ENCODE results near the gene TENT4B. TPM values are rescaled to one million over a fixed set of nuclear protein-coding genes. Genes with fewer than 3 reads are reported as not detected.

TENT4B gene
- total RNA-seq, 1 experiment from 2014 or later, result 13.0 TPM

DNA sequence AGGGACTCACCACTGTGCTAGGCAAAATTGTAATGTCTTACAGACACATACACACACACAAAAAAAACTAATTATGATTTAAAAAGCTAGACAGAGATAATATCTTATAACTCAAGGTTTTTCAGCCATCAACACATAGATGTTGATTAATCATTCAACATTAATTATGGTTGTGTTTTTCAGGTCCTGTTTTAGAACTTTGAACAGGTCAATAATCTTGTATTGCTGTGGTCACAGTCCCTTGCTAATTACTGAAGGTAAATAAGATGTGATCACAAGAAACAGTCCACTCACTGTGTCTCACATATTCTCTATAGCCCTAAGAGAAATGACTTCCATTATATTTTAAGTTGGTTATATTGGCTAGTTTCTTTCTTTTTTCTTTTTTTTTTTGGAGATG, 32.4 kb upstream of the TENT4B start:
- no peak overlapping the region for H2BK120ac ChIP-seq (ENCODE audit: low read depth, low read length, poor library complexity, severe bottlenecking)
- no peak overlapping the region for H2BK20ac ChIP-seq (ENCODE audit: low read depth, low read length, poor library complexity, severe bottlenecking)
- H3K4me3 Mint-ChIP-seq, result no peak overlapping the region
- H3K9ac ChIP-seq (ENCODE audit: extremely low read depth, insufficient read length, low read length), result no peak overlapping the region
- H3K4me2 ChIP-seq (ENCODE audit: insufficient read depth, insufficient read length, low read length), result no peak overlapping the region
- no peak overlapping the region for H3K4ac ChIP-seq (ENCODE audit: low read depth, low read length)
- no peak overlapping the region for H4K91ac ChIP-seq (ENCODE audit: insufficient read length, low read depth, low read length)
- no peak overlapping the region for H3K18ac ChIP-seq (ENCODE audit: insufficient read length, low read depth, low read length)
- H2AFZ ChIP-seq (ENCODE audit: low read length), result no peak overlapping the region
- H4K5ac ChIP-seq (ENCODE audit: insufficient read length, low read depth, low read length), result no peak overlapping the region
- no peaks in the 10 kb centered on the region for H3K79me1 ChIP-seq (ENCODE audit: insufficient read depth, low read depth, low read length, poor library complexity, severe bottlenecking)
- H3K9me3 Mint-ChIP-seq, result no peaks in the 10 kb centered on the region
- no peak overlapping the region for H2AK5ac ChIP-seq (ENCODE audit: insufficient read length, low read length)
- TF ChIP-seq, protein P1, sequence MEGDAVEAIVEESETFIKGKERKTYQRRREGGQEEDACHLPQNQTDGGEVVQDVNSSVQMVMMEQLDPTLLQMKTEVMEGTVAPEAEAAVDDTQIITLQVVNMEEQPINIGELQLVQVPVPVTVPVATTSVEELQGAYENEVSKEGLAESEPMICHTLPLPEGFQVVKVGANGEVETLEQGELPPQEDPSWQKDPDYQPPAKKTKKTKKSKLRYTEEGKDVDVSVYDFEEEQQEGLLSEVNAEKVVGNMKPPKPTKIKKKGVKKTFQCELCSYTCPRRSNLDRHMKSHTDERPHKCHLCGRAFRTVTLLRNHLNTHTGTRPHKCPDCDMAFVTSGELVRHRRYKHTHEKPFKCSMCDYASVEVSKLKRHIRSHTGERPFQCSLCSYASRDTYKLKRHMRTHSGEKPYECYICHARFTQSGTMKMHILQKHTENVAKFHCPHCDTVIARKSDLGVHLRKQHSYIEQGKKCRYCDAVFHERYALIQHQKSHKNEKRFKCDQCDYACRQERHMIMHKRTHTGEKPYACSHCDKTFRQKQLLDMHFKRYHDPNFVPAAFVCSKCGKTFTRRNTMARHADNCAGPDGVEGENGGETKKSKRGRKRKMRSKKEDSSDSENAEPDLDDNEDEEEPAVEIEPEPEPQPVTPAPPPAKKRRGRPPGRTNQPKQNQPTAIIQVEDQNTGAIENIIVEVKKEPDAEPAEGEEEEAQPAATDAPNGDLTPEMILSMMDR (conservative IDR thresholded peaks at IDR 0.05), result no peak
- no peak overlapping the region for H3K56ac ChIP-seq (ENCODE audit: insufficient read length, low read depth, low read length)
- no peak overlapping the region for H2BK12ac ChIP-seq (ENCODE audit: insufficient read length, low read depth, low read length)
- H2BK15ac ChIP-seq (ENCODE audit: low read depth, low read length), result no peak overlapping the region
- no peaks in the 10 kb centered on the region for H3K23me2 ChIP-seq (ENCODE audit: insufficient read length, low read depth, low read length, poor library complexity, severe bottlenecking)
- no peaks in the 10 kb centered on the region for H4K20me1 ChIP-seq (ENCODE audit: control insufficient read depth, insufficient read depth, insufficient read length)
- no peaks in the 10 kb centered on the region for H3K4me1 ChIP-seq (ENCODE audit: insufficient read depth, low read length)
- H4K8ac ChIP-seq (replicated peaks; ENCODE audit: insufficient read length, low read depth, low read length), result no peak overlapping the region
- no peak overlapping the region for H3K27ac ChIP-seq (ENCODE audit: insufficient read length, low read depth, low read length)
- no peak overlapping the region for H2BK5ac ChIP-seq (ENCODE audit: insufficient read length, low read length)
- H3K14ac ChIP-seq (ENCODE audit: insufficient read depth, low read length), result no peak overlapping the region
- H3K4me1 Mint-ChIP-seq, result peaks cover 14% of the 10 kb centered on the region in 2 experiments
- no peak for DNase-seq
- H3K27me3 Mint-ChIP-seq (ENCODE audit: low read depth), result no peaks in the 10 kb centered on the region; the same call in 1 of the 2 replicates
- no peaks in the 10 kb centered on the region for H3K36me3 Mint-ChIP-seq (ENCODE audit: insufficient read depth in 1 of 3, low read depth in 3 of 3)
- H3K79me2 ChIP-seq (ENCODE audit: insufficient read depth, low read length), result no peaks in the 10 kb centered on the region
- H3K27me3 ChIP-seq (ENCODE audit: insufficient read depth, low read length), result no peaks in the 10 kb centered on the region
- no peak overlapping the region for H3K23ac ChIP-seq (ENCODE audit: insufficient read length, low read depth, low read length)
- H3K9me3 ChIP-seq (ENCODE audit: control insufficient read depth, low read depth, low read length), result no peaks in the 10 kb centered on the region
- H3K27ac Mint-ChIP-seq, result no peak overlapping the region
- no peak overlapping the region for H3T11ph ChIP-seq (ENCODE audit: low read length)
